Activated CD8-positive, alpha-beta T cell treated with anti-CD3 and anti-CD28 coated beads for 36 hours (primary cell): Measurements from ENCODE around the gene FABP6. TPM values are rescaled to one million over a fixed set of nuclear protein-coding genes. Genes with fewer than 3 reads are reported as not detected.

ENCODE experiments used
- ATAC-seq: fragments of 200-7000 bp; cut with Tn5 transposase; one replicate; pipeline ENCODE4 v1.10.0; 2021; ENCODE audit warnings: mild to moderate bottlenecking, moderate library complexity
- CTCF ChIA-PET: fragments of 350-600 bp; sonication (Branson Sonifier 250); formaldehyde crosslinking; loops from one replicate; lab custom pipeline; 2021; ENCODE audit warnings: antibody characterized with exemption; lab: Charles Lee
- POLR2A ChIA-PET: fragments of 350-600 bp; sonication (Branson Sonifier 250); formaldehyde crosslinking; loops from one replicate; lab custom pipeline; 2021; ENCODE audit warnings: antibody characterized with exemption; lab: Charles Lee
- DNase-seq: peaks from one replicate; pipeline ENCODE4 v3.0.0-alpha.2; 2020
- H3K27ac Mint-ChIP-seq: one replicate; pipeline ENCODE4 v1.8.0; 2021; ENCODE audit warnings: mild to moderate bottlenecking, mixed read lengths
- H3K27me3 Mint-ChIP-seq: one replicate; pipeline ENCODE4 v1.8.0; 2021; ENCODE audit warnings: mixed read lengths
- H3K36me3 Mint-ChIP-seq: one replicate; pipeline ENCODE4 v1.8.0; 2021; ENCODE audit warnings: low read depth, mixed read lengths
- H3K4me1 Mint-ChIP-seq: one replicate; pipeline ENCODE4 v1.8.0; 2021; ENCODE audit warnings: low read depth, mixed read lengths
- H3K4me3 Mint-ChIP-seq: one replicate; pipeline ENCODE4 v1.8.0; 2021; ENCODE audit warnings: mild to moderate bottlenecking, moderate library complexity, mixed read lengths
- H3K9me3 Mint-ChIP-seq: one replicate; pipeline ENCODE4 v1.8.0; 2021; ENCODE audit warnings: mixed read lengths
- intact Hi-C: fragments of 100-400 bp; cut with micrococcal nuclease; formaldehyde crosslinking; loops from one replicate; pipeline ENCODE4 v1.10.0; 2022
- total RNA-seq, 2 experiments: library from RNA; stranded (reverse); gene quantifications; one replicate each; pipeline ENCODE4 v1.2.3, GENCODE V29; 2021
- TF ChIP-seq, protein P1 (sequence below): fragments of 200-600 bp; IDR thresholded peaks from one replicate; pipeline ENCODE4 v1.8.0; 2022; ENCODE audit warnings: antibody characterized with exemption, mild to moderate bottlenecking

FABP6 gene
- total RNA-seq, 2 experiments from 2014 or later: not detected

DNA sequence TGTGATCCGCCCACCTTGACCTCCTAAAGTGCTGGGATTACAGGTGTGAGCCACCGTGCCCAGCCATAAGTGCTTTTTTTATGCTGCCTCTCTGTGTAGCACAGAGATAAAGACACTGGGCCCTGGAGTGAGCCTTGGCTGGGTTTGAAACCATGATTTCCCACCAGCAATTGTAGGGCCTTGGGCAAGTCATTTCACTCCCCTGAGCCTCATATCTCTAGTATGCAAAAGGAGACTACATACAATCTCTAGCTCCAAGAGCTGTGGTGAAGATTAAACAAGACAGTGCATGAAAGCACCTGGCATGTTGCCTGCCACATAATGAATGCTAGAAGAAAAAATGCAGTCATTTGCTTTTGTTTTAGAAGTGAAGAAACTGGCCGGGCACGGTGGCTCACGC is 3.9 kb downstream of the FABP6 start:
- Mint-ChIP-seq H3K9me3 (no peaks in the 10 kb centered on the region), H3K36me3 (no peaks in the 10 kb centered on the region), H3K27me3 (no peaks in the 10 kb centered on the region), H3K4me1 (no peaks in the 10 kb centered on the region), H3K27ac (no peak overlapping the region), H3K4me3 (no peak overlapping the region)
- POLR2A ChIA-PET: no interaction called here
- TF ChIP-seq, protein P1, sequence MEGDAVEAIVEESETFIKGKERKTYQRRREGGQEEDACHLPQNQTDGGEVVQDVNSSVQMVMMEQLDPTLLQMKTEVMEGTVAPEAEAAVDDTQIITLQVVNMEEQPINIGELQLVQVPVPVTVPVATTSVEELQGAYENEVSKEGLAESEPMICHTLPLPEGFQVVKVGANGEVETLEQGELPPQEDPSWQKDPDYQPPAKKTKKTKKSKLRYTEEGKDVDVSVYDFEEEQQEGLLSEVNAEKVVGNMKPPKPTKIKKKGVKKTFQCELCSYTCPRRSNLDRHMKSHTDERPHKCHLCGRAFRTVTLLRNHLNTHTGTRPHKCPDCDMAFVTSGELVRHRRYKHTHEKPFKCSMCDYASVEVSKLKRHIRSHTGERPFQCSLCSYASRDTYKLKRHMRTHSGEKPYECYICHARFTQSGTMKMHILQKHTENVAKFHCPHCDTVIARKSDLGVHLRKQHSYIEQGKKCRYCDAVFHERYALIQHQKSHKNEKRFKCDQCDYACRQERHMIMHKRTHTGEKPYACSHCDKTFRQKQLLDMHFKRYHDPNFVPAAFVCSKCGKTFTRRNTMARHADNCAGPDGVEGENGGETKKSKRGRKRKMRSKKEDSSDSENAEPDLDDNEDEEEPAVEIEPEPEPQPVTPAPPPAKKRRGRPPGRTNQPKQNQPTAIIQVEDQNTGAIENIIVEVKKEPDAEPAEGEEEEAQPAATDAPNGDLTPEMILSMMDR: no peak
- CTCF ChIA-PET: no interaction called here
- ATAC-seq: no peak
- intact Hi-C loops: no loop called here
- DNase-seq: no peak

- no peaks in the 10 kb centered on the region for H3K27me3 Mint-ChIP-seq
- ATAC-seq (no peak), DNase-seq (no peak)
- no peaks in the 10 kb centered on the region for H3K9me3 Mint-ChIP-seq
- intact Hi-C loops: no loop called here
- H3K4me3 Mint-ChIP-seq: no peak overlapping the region
- no peaks in the 10 kb centered on the region for H3K36me3 Mint-ChIP-seq
- H3K4me1 Mint-ChIP-seq: no peaks in the 10 kb centered on the region
- H3K27ac Mint-ChIP-seq: no peak overlapping the region
- ChIA-PET CTCF (no interaction called here), POLR2A (interaction anchor here (0.6 kb wide), 1 partner anchor 11 kb away, joined by 4 read pairs; no protein-coding TSS in a partner anchor)
- TF ChIP-seq, protein P1: no peak
These were observed 6.4 kb downstream of the FABP6 start for GRCh38 chr5:160235731-160236130.

- DNase-seq: no peak
- no peak for ATAC-seq
- POLR2A ChIA-PET: no interaction called here
- no peak overlapping the region for H3K4me3 Mint-ChIP-seq
- intact Hi-C loops: no loop called here
- H3K4me1 Mint-ChIP-seq: no peaks in the 10 kb centered on the region
- TF ChIP-seq, protein P1: no peak
- H3K27ac Mint-ChIP-seq: no peak overlapping the region
- H3K27me3 Mint-ChIP-seq: no peaks in the 10 kb centered on the region
- CTCF ChIA-PET: no interaction called here
- H3K9me3 Mint-ChIP-seq: no peaks in the 10 kb centered on the region
- H3K36me3 Mint-ChIP-seq: no peaks in the 10 kb centered on the region
These were observed 8.3 kb downstream of the FABP6 start for GRCh38 chr5:160237571-160238093.

DNA sequence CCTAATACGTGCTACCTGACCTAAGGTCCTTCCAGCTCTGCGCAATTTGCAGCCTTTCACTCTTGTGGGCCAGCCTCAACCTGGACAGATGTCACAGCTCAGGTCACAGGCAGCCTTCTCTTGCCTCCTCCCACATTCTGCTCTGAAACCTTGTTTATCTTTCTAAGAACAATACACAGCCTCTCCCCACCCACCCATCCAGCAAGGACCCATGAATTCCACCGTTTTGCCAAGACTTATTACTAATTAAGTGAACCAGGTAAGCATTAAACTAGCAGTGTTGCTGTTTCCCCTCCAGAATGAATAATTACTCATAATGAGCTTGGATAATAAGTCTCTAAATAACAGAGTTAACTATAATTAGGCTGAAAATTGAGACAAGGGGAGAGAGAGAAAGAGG is 11.0 kb downstream of the FABP6 start:
- no peak for ATAC-seq
- no peaks in the 10 kb centered on the region for H3K4me1 Mint-ChIP-seq
- ChIA-PET POLR2A (no interaction called here), CTCF (no interaction called here)
- TF ChIP-seq, protein P1: no peak
- DNase-seq: no peak
- H3K36me3 Mint-ChIP-seq: no peaks in the 10 kb centered on the region
- intact Hi-C loops: no loop called here
- H3K9me3 Mint-ChIP-seq: no peaks in the 10 kb centered on the region
- H3K4me3 Mint-ChIP-seq: no peak overlapping the region
- no peaks in the 10 kb centered on the region for H3K27me3 Mint-ChIP-seq
- H3K27ac Mint-ChIP-seq: no peak overlapping the region

DNA sequence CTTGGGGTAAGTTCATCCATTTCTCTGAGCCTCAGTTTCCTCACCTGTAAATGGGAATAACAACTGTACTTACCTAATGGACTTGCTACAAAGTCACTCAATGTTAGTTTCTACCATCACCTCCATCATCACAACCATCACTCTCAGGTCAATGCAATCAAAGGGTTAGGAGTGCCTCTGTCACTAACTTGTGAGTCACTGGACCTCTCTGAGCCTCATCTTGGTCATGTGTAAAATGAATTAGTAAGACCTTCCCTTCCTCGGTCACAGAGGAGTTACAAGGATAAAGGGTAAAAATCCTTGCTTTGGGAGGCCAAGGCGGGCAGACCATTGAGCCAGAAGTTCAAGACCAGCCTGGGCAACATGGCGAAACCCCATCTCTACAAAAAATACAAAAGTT is 12.8 kb downstream of the FABP6 start:
- TF ChIP-seq, protein P1: no peak
- no peaks in the 10 kb centered on the region for H3K9me3 Mint-ChIP-seq
- H3K27me3 Mint-ChIP-seq: no peaks in the 10 kb centered on the region
- no peak overlapping the region for H3K4me3 Mint-ChIP-seq
- ChIA-PET POLR2A (no interaction called here), CTCF (interaction anchor here (0.9 kb wide), 1 partner anchor 103 kb away, joined by 3 read pairs; no protein-coding TSS in a partner anchor)
- no peaks in the 10 kb centered on the region for H3K4me1 Mint-ChIP-seq
- ATAC-seq (no peak), DNase-seq (no peak)
- intact Hi-C loops: no loop called here
- H3K27ac Mint-ChIP-seq: no peak overlapping the region
- no peaks in the 10 kb centered on the region for H3K36me3 Mint-ChIP-seq
